Panc1 (cell line): ENCODE data around the gene NFATC2. TPM values are rescaled to one million over a fixed set of nuclear protein-coding genes. Genes with fewer than 3 reads are reported as not detected.

Experiments
- ATAC-seq: fragments of 200-7000 bp; cut with Tn5 transposase; 2 replicates; pipeline ENCODE4 v1.9.1; 2020; ENCODE audit warnings: mild to moderate bottlenecking, moderate library complexity
- BruUV-seq: library from RNA; stranded (reverse); fragments of 400-500 nt; replicated peaks from 2 replicates; lab custom pipeline; 2021; lab: Mats Ljungman, UMichigan
- CTCF ChIA-PET: fragments of 300-600 bp; sonication (Branson Sonifier 250); formaldehyde crosslinking; loops from one replicate; lab custom pipeline; 2022; ENCODE audit warnings: antibody characterized with exemption; lab: Charles Lee
- POLR2A ChIA-PET: fragments of 300-600 bp; sonication (Branson Sonifier 250); formaldehyde crosslinking; loops from one replicate; lab custom pipeline; 2022; ENCODE audit warnings: antibody characterized with exemption; lab: Charles Lee
- DNase-seq: peaks from one replicate; pipeline ENCODE4 v3.0.0-alpha.2; 2010; ENCODE audit warnings: low read depth, low spot score
- H3K27ac ChIP-seq: 2 replicates; pipeline ENCODE4 v1.5.1; 2011; ENCODE audit warnings: mild to moderate bottlenecking, low read length, inconsistent platforms
- H3K27me3 ChIP-seq: fragments of 200-500 bp; sonication (Bioruptor generic); 2 replicates; pipeline ENCODE4 v1.6.0; 2014; ENCODE audit warnings: low read length, inconsistent platforms; ENCODE audit not compliant: control insufficient read depth, insufficient read depth
- H3K36me3 ChIP-seq: fragments of 200-500 bp; sonication (Bioruptor generic); 2 replicates; pipeline ENCODE4 v1.5.1; 2014; ENCODE audit warnings: inconsistent platforms, mild to moderate bottlenecking, low read length, moderate library complexity; ENCODE audit not compliant: control insufficient read depth, insufficient read depth
- H3K4me1 ChIP-seq: 2 replicates; pipeline ENCODE4 v1.5.1; 2011; ENCODE audit warnings: inconsistent platforms, mild to moderate bottlenecking, low read length, moderate library complexity; ENCODE audit not compliant: control insufficient read depth, insufficient read depth
- H3K4me3 ChIP-seq, 2 experiments: 2 replicates each; pipeline ENCODE4 v1.5.1; 2011 to 2012; ENCODE audit warnings: low read depth in 2 of 2, low read length in 2 of 2, mild to moderate bottlenecking in 2 of 2, inconsistent platforms in 1 of 2, moderate library complexity in 1 of 2
- H3K9me3 ChIP-seq: fragments of 200-500 bp; sonication (Bioruptor generic); 2 replicates; pipeline ENCODE4 v1.5.1; 2014; ENCODE audit warnings: low read depth, mild to moderate bottlenecking, inconsistent platforms, low read length, moderate library complexity; ENCODE audit not compliant: control insufficient read depth, insufficient read depth
- POLR2AphosphoS5 ChIP-seq: IDR thresholded peaks from 2 replicates; pipeline ENCODE4 v1.6.1; 2012; ENCODE audit warnings: mild to moderate bottlenecking, low read depth, low read length, moderate library complexity
- SIN3A ChIP-seq: IDR thresholded peaks from 2 replicates; pipeline ENCODE4 v1.6.1; 2012; ENCODE audit warnings: low read depth, mild to moderate bottlenecking, low read length, moderate library complexity, borderline replicate concordance; ENCODE audit not compliant: insufficient read depth
- TCF7L2 ChIP-seq: IDR thresholded peaks from 2 replicates; pipeline ENCODE4 v1.6.1; 2011; ENCODE audit warnings: mild to moderate bottlenecking, low read depth, low read length, inconsistent platforms
- in situ Hi-C: cut with HindIII; loops from 2 replicates; pipeline ENCODE4 v1.10.0; 2016; ENCODE audit warnings: low sequenced_read_pairs, low pct_unique_long_range_greater_than_20kb
- intact Hi-C: fragments of 100-400 bp; cut with micrococcal nuclease; formaldehyde crosslinking; loops from one replicate; pipeline ENCODE4 v1.10.0; 2022; ENCODE audit not compliant: unreplicated experiment
- total RNA-seq: library from RNA; stranded (reverse); gene quantifications from one replicate; pipeline ENCODE4 v1.2.1, GENCODE V29; 2021; ENCODE audit not compliant: unreplicated experiment
- TF ChIP-seq, protein P1 (sequence below), 2 experiments: IDR thresholded peaks; 2 replicates each; pipeline ENCODE4 v1.6.1; 2011 to 2012; ENCODE audit warnings: low read depth in 2 of 2, control low read depth in 1 of 2, low read length in 1 of 2, mild to moderate bottlenecking in 1 of 2, moderate library complexity in 1 of 2; ENCODE audit not compliant: insufficient read depth in 1 of 2
- TF ChIP-seq, protein P2 (sequence below): fragments of 450-650 bp; IDR thresholded peaks from 2 replicates; pipeline ENCODE4 v1.5.1; 2017; ENCODE audit warnings: mild to moderate bottlenecking

NFATC2 gene
- total RNA-seq, 1 experiment from 2014 or later: 10.6 TPM

DNA sequence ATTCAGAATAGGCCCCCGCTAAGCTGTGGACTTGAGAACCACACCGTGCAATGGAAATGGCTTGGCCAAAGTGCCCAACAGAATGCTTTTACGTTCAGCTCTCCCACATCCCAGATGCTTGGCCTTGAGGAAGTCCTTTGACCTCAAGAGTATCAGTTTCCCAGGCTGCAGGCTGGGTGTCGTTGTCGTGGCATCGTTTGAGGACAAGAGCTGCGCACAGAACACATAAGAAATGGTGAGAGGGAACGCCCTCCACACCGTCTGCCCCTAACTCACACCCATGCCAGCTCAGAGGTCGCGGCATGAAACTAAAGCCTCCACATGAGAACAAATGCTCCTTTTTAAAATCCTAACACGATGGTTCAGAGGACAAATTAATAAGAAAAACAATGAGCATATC is 37.0 kb downstream of the NFATC2 start:
- Histone ChIP-seq H3K4me3 (no peak overlapping the region), H3K36me3 (no peaks in the 10 kb centered on the region), H3K27me3 (no peaks in the 10 kb centered on the region), H3K4me1 (peaks cover 30% of the 10 kb centered on the region), H3K9me3 (no peaks in the 10 kb centered on the region), H3K27ac (no peak overlapping the region)
- TF ChIP-seq SIN3A: no peak
- intact Hi-C loops (no loop called here), in situ Hi-C loops (no loop called here)
- CTCF ChIA-PET: no interaction called here
- POLR2A ChIA-PET: no interaction called here
- no peak for DNase-seq
- no peak for ATAC-seq
- no TSS peak for BruUV-seq

DNA sequence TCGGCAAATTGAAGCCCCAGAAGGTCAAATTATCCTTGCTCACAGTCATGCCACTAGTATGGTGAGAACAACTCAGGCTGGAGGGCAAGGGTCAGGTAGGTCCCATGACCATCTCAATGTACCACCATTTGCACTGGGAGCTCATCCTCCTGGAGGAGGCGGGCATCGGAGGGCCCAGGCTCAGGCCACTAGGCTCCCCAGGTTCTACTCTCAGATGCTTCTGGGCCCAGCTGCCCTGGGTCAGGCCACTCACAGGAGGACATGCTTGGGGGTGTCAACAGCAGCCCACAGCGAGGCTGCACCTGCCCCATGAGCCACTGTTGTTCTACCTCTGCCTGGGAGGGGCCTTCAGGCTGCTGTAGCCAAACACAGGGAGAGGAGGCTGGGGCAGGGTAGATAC is 39.1 kb downstream of the NFATC2 start:
- ChIA-PET CTCF (no interaction called here), POLR2A (no interaction called here)
- intact Hi-C loops (no loop called here), in situ Hi-C loops (no loop called here)
- Histone ChIP-seq H3K9me3 (no peaks in the 10 kb centered on the region), H3K4me1 (peaks cover 30% of the 10 kb centered on the region), H3K4me3 (no peak overlapping the region), H3K36me3 (no peaks in the 10 kb centered on the region), H3K27me3 (no peaks in the 10 kb centered on the region), H3K27ac (no peak overlapping the region)
- TF ChIP-seq, protein P1, sequence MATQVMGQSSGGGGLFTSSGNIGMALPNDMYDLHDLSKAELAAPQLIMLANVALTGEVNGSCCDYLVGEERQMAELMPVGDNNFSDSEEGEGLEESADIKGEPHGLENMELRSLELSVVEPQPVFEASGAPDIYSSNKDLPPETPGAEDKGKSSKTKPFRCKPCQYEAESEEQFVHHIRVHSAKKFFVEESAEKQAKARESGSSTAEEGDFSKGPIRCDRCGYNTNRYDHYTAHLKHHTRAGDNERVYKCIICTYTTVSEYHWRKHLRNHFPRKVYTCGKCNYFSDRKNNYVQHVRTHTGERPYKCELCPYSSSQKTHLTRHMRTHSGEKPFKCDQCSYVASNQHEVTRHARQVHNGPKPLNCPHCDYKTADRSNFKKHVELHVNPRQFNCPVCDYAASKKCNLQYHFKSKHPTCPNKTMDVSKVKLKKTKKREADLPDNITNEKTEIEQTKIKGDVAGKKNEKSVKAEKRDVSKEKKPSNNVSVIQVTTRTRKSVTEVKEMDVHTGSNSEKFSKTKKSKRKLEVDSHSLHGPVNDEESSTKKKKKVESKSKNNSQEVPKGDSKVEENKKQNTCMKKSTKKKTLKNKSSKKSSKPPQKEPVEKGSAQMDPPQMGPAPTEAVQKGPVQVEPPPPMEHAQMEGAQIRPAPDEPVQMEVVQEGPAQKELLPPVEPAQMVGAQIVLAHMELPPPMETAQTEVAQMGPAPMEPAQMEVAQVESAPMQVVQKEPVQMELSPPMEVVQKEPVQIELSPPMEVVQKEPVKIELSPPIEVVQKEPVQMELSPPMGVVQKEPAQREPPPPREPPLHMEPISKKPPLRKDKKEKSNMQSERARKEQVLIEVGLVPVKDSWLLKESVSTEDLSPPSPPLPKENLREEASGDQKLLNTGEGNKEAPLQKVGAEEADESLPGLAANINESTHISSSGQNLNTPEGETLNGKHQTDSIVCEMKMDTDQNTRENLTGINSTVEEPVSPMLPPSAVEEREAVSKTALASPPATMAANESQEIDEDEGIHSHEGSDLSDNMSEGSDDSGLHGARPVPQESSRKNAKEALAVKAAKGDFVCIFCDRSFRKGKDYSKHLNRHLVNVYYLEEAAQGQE (IDR thresholded peaks at IDR 0.05; ENCODE audit: insufficient read depth in 1 of 2, low read depth in 2 of 2, low read length in 1 of 2): no peak
- TF ChIP-seq, protein P2, sequence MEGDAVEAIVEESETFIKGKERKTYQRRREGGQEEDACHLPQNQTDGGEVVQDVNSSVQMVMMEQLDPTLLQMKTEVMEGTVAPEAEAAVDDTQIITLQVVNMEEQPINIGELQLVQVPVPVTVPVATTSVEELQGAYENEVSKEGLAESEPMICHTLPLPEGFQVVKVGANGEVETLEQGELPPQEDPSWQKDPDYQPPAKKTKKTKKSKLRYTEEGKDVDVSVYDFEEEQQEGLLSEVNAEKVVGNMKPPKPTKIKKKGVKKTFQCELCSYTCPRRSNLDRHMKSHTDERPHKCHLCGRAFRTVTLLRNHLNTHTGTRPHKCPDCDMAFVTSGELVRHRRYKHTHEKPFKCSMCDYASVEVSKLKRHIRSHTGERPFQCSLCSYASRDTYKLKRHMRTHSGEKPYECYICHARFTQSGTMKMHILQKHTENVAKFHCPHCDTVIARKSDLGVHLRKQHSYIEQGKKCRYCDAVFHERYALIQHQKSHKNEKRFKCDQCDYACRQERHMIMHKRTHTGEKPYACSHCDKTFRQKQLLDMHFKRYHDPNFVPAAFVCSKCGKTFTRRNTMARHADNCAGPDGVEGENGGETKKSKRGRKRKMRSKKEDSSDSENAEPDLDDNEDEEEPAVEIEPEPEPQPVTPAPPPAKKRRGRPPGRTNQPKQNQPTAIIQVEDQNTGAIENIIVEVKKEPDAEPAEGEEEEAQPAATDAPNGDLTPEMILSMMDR: no peak
- TF ChIP-seq SIN3A: no peak
- no peak for TF ChIP-seq POLR2AphosphoS5
- no peak for TF ChIP-seq TCF7L2
- no TSS peak for BruUV-seq
- DNase-seq (no peak), ATAC-seq (no peak)

DNA sequence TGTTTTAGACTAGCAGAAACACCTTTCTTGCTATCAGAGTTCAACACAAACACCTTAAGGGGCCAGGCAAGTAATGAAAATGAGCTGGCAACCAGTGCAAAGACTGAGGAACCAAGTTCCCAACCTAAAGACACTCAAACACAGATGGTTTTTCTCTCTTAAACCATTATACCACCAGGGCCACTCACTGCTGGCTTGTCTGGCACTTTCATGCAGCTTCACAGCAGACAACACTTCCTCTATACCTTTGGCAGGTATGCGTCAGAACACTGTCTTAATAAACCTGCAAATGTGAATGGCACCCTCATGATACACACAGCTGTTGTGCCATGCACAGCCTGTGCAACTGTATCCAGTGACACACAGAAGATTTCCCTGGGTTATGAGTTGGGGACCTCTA is 41.6 kb downstream of the NFATC2 start:
- TF ChIP-seq TCF7L2: no peak
- no peak for TF ChIP-seq POLR2AphosphoS5
- TF ChIP-seq SIN3A: no peak
- TF ChIP-seq, protein P2: no peak
- TF ChIP-seq, protein P1 (IDR thresholded peaks at IDR 0.05; ENCODE audit: insufficient read depth in 1 of 2, low read depth in 2 of 2, low read length in 1 of 2): no peak
- intact Hi-C loops (no loop called here), in situ Hi-C loops (no loop called here)
- ChIA-PET POLR2A (no interaction called here), CTCF (no interaction called here)
- ATAC-seq (peak; percentile 33; the same call in 1 of the 2 replicates), DNase-seq (no peak)
- H3K27me3 ChIP-seq: no peaks in the 10 kb centered on the region
- H3K4me3 ChIP-seq: no peak overlapping the region
- BruUV-seq: no TSS peak
- no peaks in the 10 kb centered on the region for H3K9me3 ChIP-seq
- H3K36me3 ChIP-seq: no peaks in the 10 kb centered on the region
- peak overlapping the region; percentile 40; the same call in 1 of the 2 replicates for H3K27ac ChIP-seq
- H3K4me1 ChIP-seq: peaks cover 19% of the 10 kb centered on the region
